Transverse colon (tissue), 4 donors: ENCODE data around the gene ATP6V1C2. TPM values are rescaled to one million over a fixed set of nuclear protein-coding genes. Genes with fewer than 3 reads are reported as not detected.

Experiments used
- DNase-seq: peaks from one replicate; pipeline ENCODE4 v3.0.0-alpha.2; 2019
- H3K27ac ChIP-seq, 4 donors: fragments of 200-600 bp; sonication (generic); 2 replicates each; pipeline ENCODE4 v1.5.1; 2016 to 2018; ENCODE audit warnings: inconsistent platforms in 4 of 4
- H3K27me3 ChIP-seq: fragments of 200-600 bp; sonication (generic); 2 replicates; pipeline ENCODE4 v1.5.1; 2017; ENCODE audit warnings: inconsistent platforms
- H3K36me3 ChIP-seq, 4 donors: fragments of 200-600 bp; sonication (generic); 2 replicates each; pipeline ENCODE4 v1.5.1; 2017 to 2019; ENCODE audit warnings: inconsistent platforms in 4 of 4
- H3K4me1 ChIP-seq, 4 donors: fragments of 200-600 bp; sonication (generic); 2 replicates each; pipeline ENCODE4 v1.5.1; 2017 to 2020; ENCODE audit warnings: inconsistent platforms in 4 of 4
- H3K4me3 ChIP-seq, 4 donors: fragments of 200-600 bp; sonication (generic); 1 replicate in 1 of 4; 2 replicates in 3 of 4; pipeline versions ENCODE4 v1.5.1 to v1.6.1; 2017 to 2019; ENCODE audit warnings: inconsistent platforms in 4 of 4
- H3K9me3 ChIP-seq, 2 donors: fragments of 200-600 bp; sonication (generic); 2 replicates each; pipeline ENCODE4 v1.5.1; 2017 to 2019; ENCODE audit warnings: inconsistent platforms in 2 of 2
- CTCF ChIP-seq, 5 experiments: fragments of 200-600 bp in 3 of 5; fragments of 450-650 bp in 2 of 5; sonication (generic) in 3 of 5; IDR thresholded peaks; 1 replicate in 2 of 5; 2 replicates in 3 of 5; pipeline ENCODE4 v1.5.1; 2016 to 2017; ENCODE audit warnings: antibody characterized with exemption in 5 of 5, inconsistent platforms in 3 of 5, mild to moderate bottlenecking in 2 of 5, moderate library complexity in 1 of 5
- EP300 ChIP-seq: sonication (generic); formaldehyde crosslinking; IDR thresholded peaks from one replicate; pipeline ENCODE4 v1.6.1; 2017; ENCODE audit warnings: antibody characterized with exemption, low read depth
- POLR2A ChIP-seq: fragments of 450-650 bp; IDR thresholded peaks from one replicate; pipeline ENCODE4 v1.6.1; 2016; ENCODE audit warnings: antibody characterized with exemption, mild to moderate bottlenecking, moderate library complexity
- POLR2AphosphoS5 ChIP-seq, 3 donors: sonication (generic); formaldehyde crosslinking; IDR thresholded peaks; one replicate each; pipeline ENCODE4 v1.6.1; 2016; ENCODE audit warnings: antibody characterized with exemption in 3 of 3
- WGBS, 2 donors: methylation state at CpG; one replicate each; pipeline ENCODE4 v1.1.5; 2018; ENCODE audit warnings: low coverage in 1 of 2; 5-methylcytosine and 5-hydroxymethylcytosine counted together
- in situ Hi-C, 4 donors: fragments of 200-750 bp; cut with MboI; loops; one replicate each; pipeline versions ENCODE4 v1.15.0 to v1.15.1; 2017; ENCODE audit warnings: low sequenced_read_pairs in 3 of 4, low pct_ligation_motif_present in 1 of 4, low pct_unique_long_range_greater_than_20kb in 1 of 4
- intact Hi-C: fragments of 100-400 bp; cut with DNase I; formaldehyde crosslinking; loops from one replicate; pipeline ENCODE4 v1.15.1; 2023; ENCODE audit warnings: low total_unique reads
- total RNA-seq, 4 donors: library from RNA; depleted of rRNA; stranded (reverse); fragments of >200 nt; gene quantifications; one replicate each; pipeline ENCODE4 v1.1.0, GENCODE V29; 2016

Gene ATP6V1C2
- total RNA-seq, 4 donors from 2014 or later = 0.48 to 43.0 (median 1.2) TPM

DNA sequence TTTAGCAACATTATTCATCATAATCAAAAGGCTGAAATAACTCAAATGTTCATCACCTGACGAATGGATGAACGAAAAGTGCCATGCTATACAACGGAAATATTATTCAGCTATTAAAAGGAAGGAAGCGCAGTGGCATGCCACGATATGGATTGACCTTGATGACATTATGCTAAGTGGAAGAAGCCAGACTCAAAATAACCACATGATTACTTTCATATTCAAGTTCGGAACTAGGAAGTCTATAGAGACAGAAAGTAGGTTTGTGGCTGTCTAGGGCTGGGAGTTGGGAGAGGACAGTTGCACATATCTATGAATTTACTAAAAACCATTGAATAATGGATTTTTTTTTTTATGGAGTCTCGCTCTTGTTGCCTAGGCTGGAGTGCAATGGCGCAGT lies 104.6 kb downstream of the ATP6V1C2 start:
- DNase-seq = no peak
- Histone ChIP-seq H3K9me3 (no peaks in the 10 kb centered on the region), H3K4me1 (peaks cover 0 to 8% (median 2%) of the 10 kb centered on the region in 4 donors), H3K4me3 (no peak overlapping the region), H3K27ac (no peak overlapping the region), H3K36me3 (no peaks in the 10 kb centered on the region), H3K27me3 (peaks cover 10% of the 10 kb centered on the region)
- intact Hi-C loops (no loop called here), in situ Hi-C loops (loop anchor here in 3 of 4 donors (25.0 kb wide), 2 partner anchors 586 to 611 kb away; no protein-coding TSS in a partner anchor)
- TF ChIP-seq POLR2AphosphoS5 (IDR thresholded peaks at IDR 0.05) (no peak), EP300 (no peak), CTCF (IDR thresholded peaks at IDR 0.05) (no peak), POLR2A (no peak)
- WGBS, 2 donors = 60 to 83% methylated on average over 7 to 8 of the region's 8 CpGs

DNA sequence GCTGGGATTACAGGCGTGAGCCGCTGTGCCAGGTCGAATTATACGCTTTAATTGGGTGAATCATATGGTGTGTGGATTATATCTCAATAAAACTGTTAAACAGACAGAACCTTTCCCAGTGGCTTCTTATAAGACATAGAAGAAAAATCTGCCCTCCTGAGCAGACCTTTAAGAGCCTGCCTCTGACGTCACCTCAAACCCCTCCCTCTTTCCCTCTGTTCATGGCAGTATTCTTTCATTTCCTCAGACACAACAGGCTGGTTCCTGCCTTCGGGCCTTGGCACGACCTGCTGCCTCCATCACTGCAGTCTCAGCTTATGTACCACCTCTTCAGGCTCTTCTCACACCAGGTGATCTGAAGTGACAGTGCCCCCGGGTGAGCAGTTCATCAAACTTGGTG lies 105.2 kb downstream of the ATP6V1C2 start:
- intact Hi-C loops (no loop called here), in situ Hi-C loops (loop anchor here in 3 of 4 donors (25.0 kb wide), 2 partner anchors 586 to 611 kb away; no protein-coding TSS in a partner anchor)
- peaks cover 0 to 8% (median 2%) of the 10 kb centered on the region in 4 donors for H3K4me1 ChIP-seq
- peaks cover 10% of the 10 kb centered on the region for H3K27me3 ChIP-seq
- no peak for TF ChIP-seq POLR2A
- no peak for TF ChIP-seq POLR2AphosphoS5 (IDR thresholded peaks at IDR 0.05)
- no peak for TF ChIP-seq EP300
- TF ChIP-seq CTCF (IDR thresholded peaks at IDR 0.05) = no peak
- DNase-seq = no peak
- no peak overlapping the region for H3K27ac ChIP-seq
- 43 to 71% methylated on average over 3 to 8 of the region's 8 CpGs for WGBS, 2 donors
- H3K4me3 ChIP-seq = no peak overlapping the region
- H3K36me3 ChIP-seq = no peaks in the 10 kb centered on the region
- H3K9me3 ChIP-seq = no peaks in the 10 kb centered on the region

- 79% methylated on average over 9 of the region's 11 CpGs; no CpG with 5 or more reads in 1 of the 2 donors for WGBS, 2 donors
- H3K27ac ChIP-seq = no peak overlapping the region
- no peak for DNase-seq
- in situ Hi-C loops (loop anchor here in 3 of 4 donors (25.0 kb wide), 2 partner anchors 584 to 609 kb away; no protein-coding TSS in a partner anchor), intact Hi-C loops (no loop called here)
- no peaks in the 10 kb centered on the region for H3K36me3 ChIP-seq
- TF ChIP-seq POLR2A (no peak), EP300 (no peak), POLR2AphosphoS5 (IDR thresholded peaks at IDR 0.05) (no peak), CTCF (IDR thresholded peaks at IDR 0.05) (no peak)
- peaks cover 10% of the 10 kb centered on the region for H3K27me3 ChIP-seq
- H3K4me1 ChIP-seq = peaks cover 0 to 8% (median 4%) of the 10 kb centered on the region in 4 donors
- no peaks in the 10 kb centered on the region for H3K9me3 ChIP-seq
- no peak overlapping the region for H3K4me3 ChIP-seq
These were observed 106.9 kb downstream of the ATP6V1C2 start for GRCh38 chr2:10828346-10828745.

DNA sequence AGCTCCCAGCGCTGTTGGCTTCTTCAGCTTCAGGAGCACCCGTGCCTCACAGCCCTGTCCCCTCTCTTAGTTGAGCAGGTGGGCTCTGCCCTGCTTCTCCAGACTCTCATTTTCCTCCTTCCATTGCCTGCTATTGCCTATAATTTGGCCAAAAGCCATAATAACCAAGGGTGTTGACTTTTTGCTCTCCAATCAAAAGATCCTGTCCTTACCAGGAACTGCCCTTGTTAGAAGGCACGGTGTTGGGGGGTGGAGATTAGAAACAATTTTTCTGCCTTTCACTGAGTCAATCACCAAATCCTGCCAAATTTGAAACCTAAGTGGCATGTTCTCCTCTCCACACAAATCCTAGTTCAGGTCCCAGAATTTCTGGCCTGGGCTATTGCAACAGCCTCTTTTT lies 107.9 kb downstream of the ATP6V1C2 start:
- TF ChIP-seq POLR2A (no peak), POLR2AphosphoS5 (IDR thresholded peaks at IDR 0.05) (no peak), EP300 (no peak), CTCF (IDR thresholded peaks at IDR 0.05) (no peak)
- Histone ChIP-seq H3K9me3 (no peaks in the 10 kb centered on the region), H3K4me3 (no peak overlapping the region), H3K36me3 (no peaks in the 10 kb centered on the region), H3K4me1 (peaks cover 0 to 8% (median 4%) of the 10 kb centered on the region in 4 donors), H3K27ac (no peak overlapping the region), H3K27me3 (peaks cover 10% of the 10 kb centered on the region)
- 60% methylated on average over 3 of the region's 3 CpGs; no CpG with 5 or more reads in 1 of the 2 donors for WGBS, 2 donors
- in situ Hi-C loops (loop anchor here in 3 of 4 donors (25.0 kb wide), 2 partner anchors 583 to 608 kb away; no protein-coding TSS in a partner anchor), intact Hi-C loops (no loop called here)
- DNase-seq = no peak
